Endothelial cell of hepatic sinusoid (primary cell): ENCODE results near the gene LRRC63.
"Not testable (repeated sequence)": the region's sequence is repeated elsewhere in the genome, so short reads cannot be mapped to it uniquely, and the experiment has no call there.

Experiments
- in situ Hi-C: cut with HindIII; loops from 2 replicates; pipeline ENCODE4 v1.10.0; 2017; ENCODE audit warnings: low sequenced_read_pairs

LRRC63 gene

GRCh38 chr13:46181377-46181839, 30.3 kb upstream of the LRRC63 start:
- in situ Hi-C loops, result no loop called here

- in situ Hi-C loops, result no loop called here
Observed at GRCh38 chr13:46181840-46182490, 29.8 kb upstream of the LRRC63 start, which contains the start of gene LCP1. Gene LCP1, minus strand, starts transcription at chr13:46182177. Its CDS starts 22,515 bp downstream, at chr13:46159662.

- in situ Hi-C loops, result no loop called here
Observed at GRCh38 chr13:46182491-46182877, 29.2 kb upstream of the LRRC63 start.

- in situ Hi-C loops, result no loop called here
Observed at GRCh38 chr13:46183018-46183946, 28.4 kb upstream of the LRRC63 start.

GRCh38 chr13:46184277-46184699, 27.4 kb upstream of the LRRC63 start:
- in situ Hi-C loops, result no loop called here

GRCh38 chr13:46185634-46186033, 26.1 kb upstream of the LRRC63 start:
- in situ Hi-C loops, result no loop called here

GRCh38 chr13:46192412-46192811, 19.3 kb upstream of the LRRC63 start:
- in situ Hi-C loops, result no loop called here

- in situ Hi-C loops, result no loop called here
Observed at GRCh38 chr13:46195016-46195415, 16.7 kb upstream of the LRRC63 start.

GRCh38 chr13:46197299-46198048, 14.3 kb upstream of the LRRC63 start:
- in situ Hi-C loops, result no loop called here

GRCh38 chr13:46198696-46199193, 13.0 kb upstream of the LRRC63 start:
- in situ Hi-C loops, result no loop called here

GRCh38 chr13:46202188-46202795, 9.4 kb upstream of the LRRC63 start:
- in situ Hi-C loops, result no loop called here

- in situ Hi-C loops, result no loop called here
Observed at GRCh38 chr13:46202966-46203365, 8.8 kb upstream of the LRRC63 start.

GRCh38 chr13:46206143-46206542, 5.6 kb upstream of the LRRC63 start:
- in situ Hi-C loops, result no loop called here

- in situ Hi-C loops, result no loop called here
Observed at GRCh38 chr13:46207828-46208227, 3.9 kb upstream of the LRRC63 start.

- in situ Hi-C loops, result no loop called here
Observed at GRCh38 chr13:46210362-46211083, 1.2 kb upstream of the LRRC63 start.

GRCh38 chr13:46211116-46211482, 629 bp upstream of the LRRC63 start:
- in situ Hi-C loops, result no loop called here

- in situ Hi-C loops, result no loop called here
Observed at GRCh38 chr13:46213242-46213641, 1.5 kb downstream of the LRRC63 start.

- in situ Hi-C loops, result not testable (repeated sequence)
Observed at GRCh38 chr13:46214741-46215140, 3.0 kb downstream of the LRRC63 start.

GRCh38 chr13:46220234-46220633, 8.5 kb downstream of the LRRC63 start:
- in situ Hi-C loops, result not testable (repeated sequence)

- in situ Hi-C loops, result no loop called here
Observed at GRCh38 chr13:46229251-46229650, 17.5 kb downstream of the LRRC63 start.
